HepG2 (cell line): ENCODE measurements around the gene DNAJA3. TPM values are rescaled to one million over a fixed set of nuclear protein-coding genes. Genes with fewer than 3 reads are reported as not detected.

Experiments used
- BRCA1 ChIP-seq: sonication (generic); formaldehyde crosslinking; IDR thresholded peaks from 2 replicates; pipeline ENCODE4 v1.4.0; 2020; ENCODE audit warnings: missing genetic modification reagents
- CTCF ChIP-seq: sonication (generic); formaldehyde crosslinking; IDR thresholded peaks from 2 replicates; pipeline ENCODE4 v1.5.0; 2020; ENCODE audit warnings: mild to moderate bottlenecking, missing genetic modification reagents, moderate library complexity
- DNMT1 ChIP-seq: sonication (generic); formaldehyde crosslinking; IDR thresholded peaks from 2 replicates; pipeline ENCODE4 v1.5.1; 2020; ENCODE audit warnings: mild to moderate bottlenecking, missing genetic modification reagents
- FOXA1 ChIP-seq, 2 experiments: fragments of 450-650 bp in 1 of 2; sonication (generic) in 1 of 2; formaldehyde crosslinking in 1 of 2; IDR thresholded peaks; 2 replicates each; pipeline versions ENCODE4 v1.4.0 to v1.6.1; 2016 to 2020; ENCODE audit warnings: missing genetic modification reagents in 1 of 2
- GFI1 ChIP-seq: sonication (generic); formaldehyde crosslinking; IDR thresholded peaks from 2 replicates; pipeline ENCODE4 v1.5.0; 2020; ENCODE audit warnings: missing genetic modification reagents, mild to moderate bottlenecking, borderline replicate concordance
- HNF4G ChIP-seq, 2 experiments: sonication (generic) in 1 of 2; formaldehyde crosslinking in 1 of 2; IDR thresholded peaks; 2 replicates each; pipeline versions ENCODE4 v1.4.0 to v1.6.1; 2011 to 2020; ENCODE audit warnings: borderline replicate concordance in 2 of 2, low read depth in 2 of 2, mild to moderate bottlenecking in 2 of 2, low read length in 1 of 2, missing genetic modification reagents in 1 of 2, moderate library complexity in 1 of 2
- IRX3 ChIP-seq: sonication (generic); formaldehyde crosslinking; IDR thresholded peaks from 2 replicates; pipeline ENCODE4 v1.8.1; 2023; ENCODE audit warnings: mild to moderate bottlenecking, low read depth, missing genetic modification reagents, borderline replicate concordance
- NR2F6 ChIP-seq, 2 experiments: IDR thresholded peaks; 2 replicates each; pipeline ENCODE4 v1.6.1; 2016; ENCODE audit warnings: antibody characterized with exemption in 1 of 2, mild to moderate bottlenecking in 1 of 2
- PLSCR1 ChIP-seq: sonication (generic); formaldehyde crosslinking; IDR thresholded peaks from 2 replicates; pipeline ENCODE4 v1.5.0; 2020; ENCODE audit warnings: missing genetic modification reagents, mild to moderate bottlenecking, borderline replicate concordance
- PRPF4 ChIP-seq: fragments of 200-400 bp; formaldehyde crosslinking; IDR thresholded peaks from 2 replicates; pipeline ENCODE4 v1.6.1; 2016; ENCODE audit warnings: low read length, low read depth; ENCODE audit not compliant: poor library complexity, severe bottlenecking
- RARA ChIP-seq: IDR thresholded peaks from 2 replicates; pipeline ENCODE4 v1.6.1; 2016; ENCODE audit warnings: missing genetic modification reagents, missing compliant biosample characterization
- RCOR2 ChIP-seq: IDR thresholded peaks from 2 replicates; pipeline ENCODE4 v1.6.1; 2016; ENCODE audit warnings: missing biosample characterization, missing genetic modification reagents
- SOX6 ChIP-seq, 2 experiments: fragments of 450-650 bp in 1 of 2; sonication (generic) in 1 of 2; formaldehyde crosslinking in 1 of 2; IDR thresholded peaks; 2 replicates each; pipeline versions ENCODE4 v1.4.0 to v1.6.1; 2017 to 2020; ENCODE audit warnings: antibody characterized with exemption in 1 of 2, mild to moderate bottlenecking in 1 of 2, missing genetic modification reagents in 1 of 2
- TAF1 ChIP-seq: sonication (generic); formaldehyde crosslinking; IDR thresholded peaks from 2 replicates; pipeline ENCODE4 v1.4.0; 2020; ENCODE audit warnings: missing genetic modification reagents
- ZFP90 ChIP-seq: sonication (generic); formaldehyde crosslinking; IDR thresholded peaks from 2 replicates; pipeline ENCODE4 v1.8.0; 2022; ENCODE audit warnings: missing genetic modification reagents, mild to moderate bottlenecking, inconsistent platforms, borderline replicate concordance
- ZMAT3 ChIP-seq: sonication (generic); formaldehyde crosslinking; conservative IDR thresholded peaks from 2 replicates; pipeline ENCODE4 v1.7.0; 2021; ENCODE audit warnings: missing genetic modification reagents
- ZNF124 ChIP-seq: sonication (generic); formaldehyde crosslinking; IDR thresholded peaks from 2 replicates; pipeline ENCODE4 v1.4.0; 2020; ENCODE audit warnings: missing genetic modification reagents
- ZNF710 ChIP-seq: sonication (generic); formaldehyde crosslinking; IDR thresholded peaks from 2 replicates; pipeline ENCODE4 v1.5.0; 2020; ENCODE audit warnings: mild to moderate bottlenecking, missing genetic modification reagents, borderline replicate concordance
- ZNF747 ChIP-seq: sonication (generic); formaldehyde crosslinking; IDR thresholded peaks from 2 replicates; pipeline ENCODE4 v1.8.1; 2023; ENCODE audit warnings: missing genetic modification reagents, mild to moderate bottlenecking, borderline replicate concordance
- ZNF878 ChIP-seq: sonication (generic); formaldehyde crosslinking; IDR thresholded peaks from 2 replicates; pipeline ENCODE4 v1.8.1; 2023; ENCODE audit warnings: mild to moderate bottlenecking, missing genetic modification reagents, moderate library complexity
- ZSCAN9 ChIP-seq: IDR thresholded peaks from 2 replicates; pipeline ENCODE4 v1.6.1; 2016; ENCODE audit warnings: borderline replicate concordance
- polyA plus RNA-seq, 8 experiments: library from polyadenylated mRNA; depleted of rRNA in 3 of 8; stranded (reverse) in 7 of 8; unstranded in 1 of 8; fragments of >200 nt; fragmentation: Illumina TruSeq in 4 of 8; extraction: Trizol in 4 of 8; gene quantifications; 2 replicates each; pipeline versions ENCODE4 v1.2.1 to v1.2.3, GENCODE V29; 2011 to 2016; ENCODE audit warnings: low read depth in 4 of 8, missing spikeins in 1 of 8, mixed read lengths in 1 of 8; ENCODE audit not compliant: insufficient read depth in 1 of 8
- total RNA-seq, 5 experiments: library from RNA; depleted of rRNA; stranded (reverse); fragments of >200 nt; fragmentation: Illumina TruSeq; extraction: Trizol; gene quantifications; 2 replicates each; pipeline ENCODE4 v1.2.3, GENCODE V29; 2016; ENCODE audit warnings: low read depth in 1 of 5
- TF ChIP-seq, protein P1 (sequence below): sonication (generic); formaldehyde crosslinking; conservative IDR thresholded peaks from 2 replicates; pipeline ENCODE4 v1.5.0; 2020; ENCODE audit warnings: missing genetic modification reagents

Gene DNAJA3
- total and polyA plus RNA-seq, 2 of the 13 experiments (the other 11 are each of a cell fraction or from before 2014, with no cell fraction given): 77.0 to 83.3 TPM

- peak; percentile 97 for TF ChIP-seq RARA (CRISPR knock-in tag)
- TF ChIP-seq HNF4G (IDR thresholded peaks at IDR 0.05; ENCODE audit: borderline replicate concordance, low read depth, low read length): peak; percentile 66
- no peak for TF ChIP-seq HNF4G (CRISPR knock-in tag; IDR thresholded peaks at IDR 0.05; ENCODE audit: borderline replicate concordance, low read depth)
- peak; percentile 62; the same call in 1 of the 2 replicates for TF ChIP-seq GFI1 (CRISPR knock-in tag)
- no peak for TF ChIP-seq ZMAT3 (CRISPR knock-in tag)
- TF ChIP-seq IRX3 (CRISPR knock-in tag): peak; percentile 61; the same call in 1 of the 2 replicates
- peak; percentile 91 for TF ChIP-seq NR2F6 (IDR thresholded peaks at IDR 0.05)
- TF ChIP-seq NR2F6 (CRISPR knock-in tag; IDR thresholded peaks at IDR 0.05): peak; percentile 92
- TF ChIP-seq, protein P1, sequence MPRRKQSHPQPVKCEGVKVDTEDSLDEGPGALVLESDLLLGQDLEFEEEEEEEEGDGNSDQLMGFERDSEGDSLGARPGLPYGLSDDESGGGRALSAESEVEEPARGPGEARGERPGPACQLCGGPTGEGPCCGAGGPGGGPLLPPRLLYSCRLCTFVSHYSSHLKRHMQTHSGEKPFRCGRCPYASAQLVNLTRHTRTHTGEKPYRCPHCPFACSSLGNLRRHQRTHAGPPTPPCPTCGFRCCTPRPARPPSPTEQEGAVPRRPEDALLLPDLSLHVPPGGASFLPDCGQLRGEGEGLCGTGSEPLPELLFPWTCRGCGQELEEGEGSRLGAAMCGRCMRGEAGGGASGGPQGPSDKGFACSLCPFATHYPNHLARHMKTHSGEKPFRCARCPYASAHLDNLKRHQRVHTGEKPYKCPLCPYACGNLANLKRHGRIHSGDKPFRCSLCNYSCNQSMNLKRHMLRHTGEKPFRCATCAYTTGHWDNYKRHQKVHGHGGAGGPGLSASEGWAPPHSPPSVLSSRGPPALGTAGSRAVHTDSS: 0 out of 2 replicates have a peak, but pooled peaks have one; percentile 12
- no peak for TF ChIP-seq FOXA1 (IDR thresholded peaks at IDR 0.05)
- peak; percentile 35 for TF ChIP-seq FOXA1 (CRISPR knock-in tag; IDR thresholded peaks at IDR 0.05)
- no peak for TF ChIP-seq PLSCR1 (CRISPR knock-in tag)
- TF ChIP-seq CTCF (CRISPR knock-in tag): peak; percentile 55
- peak; percentile 68; the same call in 1 of the 2 replicates for TF ChIP-seq ZNF747 (CRISPR knock-in tag)
- peak; percentile 56; the same call in 1 of the 2 replicates for TF ChIP-seq RCOR2 (CRISPR knock-in tag)
- peak; percentile 52; the same call in 1 of the 2 replicates for TF ChIP-seq TAF1
- TF ChIP-seq ZNF124 (CRISPR knock-in tag): no peak
- TF ChIP-seq ZFP90 (CRISPR knock-in tag): peak; percentile 91
- TF ChIP-seq BRCA1 (CRISPR knock-in tag): 0 out of 2 replicates have a peak, but pooled peaks have one; percentile 33
- peak; percentile 88 for TF ChIP-seq ZNF710 (CRISPR knock-in tag)
- 0 out of 2 replicates have a peak, but pooled peaks have one; percentile 44 for TF ChIP-seq ZNF878 (CRISPR knock-in tag)
- TF ChIP-seq ZSCAN9: peak; percentile 70
- no peak for TF ChIP-seq SOX6 (IDR thresholded peaks at IDR 0.05)
- TF ChIP-seq SOX6 (CRISPR knock-in tag; IDR thresholded peaks at IDR 0.05): peak; percentile 98
- no peak for TF ChIP-seq DNMT1
- TF ChIP-seq PRPF4: no peak
Observed at GRCh38 chr16:4461250-4462085, 35.8 kb downstream of the DNAJA3 start (continued).
